ENCODE results near the gene JUNB.

The JUNB gene

GRCh38 chr19:12774588-12775555, 16.4 kb upstream of the JUNB start, which contains the start of gene HOOK2:
Gene HOOK2 (minus strand): TSS chr19:12775552. CDS start chr19:12775449, 103 bp downstream.
- DNase-seq = no peak

GRCh38 chr19:12777217-12778016, 13.9 kb upstream of the JUNB start:
- DNase-seq = peak; percentile 72

GRCh38 chr19:12778017-12778904, 13.0 kb upstream of the JUNB start:
- peak; percentile 34 for DNase-seq

GRCh38 chr19:12778905-12779161, 12.5 kb upstream of the JUNB start:
- no peak for DNase-seq

- DNase-seq = no peak
Observed at GRCh38 chr19:12779162-12779993, 11.9 kb upstream of the JUNB start.

- DNase-seq = no peak
Observed at GRCh38 chr19:12782174-12782423, 9.2 kb upstream of the JUNB start.

- DNase-seq = peak; percentile 86
Observed at GRCh38 chr19:12782424-12783290, 8.6 kb upstream of the JUNB start.

GRCh38 chr19:12783291-12783848, 7.9 kb upstream of the JUNB start:
- peak; percentile 58 for DNase-seq

- DNase-seq = no peak
Observed at GRCh38 chr19:12783849-12784393, 7.4 kb upstream of the JUNB start.

GRCh38 chr19:12784394-12784870, 6.9 kb upstream of the JUNB start:
- DNase-seq = no peak

GRCh38 chr19:12784871-12785430, 6.3 kb upstream of the JUNB start:
- no peak for DNase-seq

- no peak for DNase-seq
Observed at GRCh38 chr19:12785431-12786031, 5.8 kb upstream of the JUNB start.

GRCh38 chr19:12786141-12786870, 5.0 kb upstream of the JUNB start:
- DNase-seq = no peak

GRCh38 chr19:12786952-12787351, 4.3 kb upstream of the JUNB start:
- DNase-seq = no peak

- no peak for DNase-seq
Observed at GRCh38 chr19:12787458-12787857, 3.8 kb upstream of the JUNB start.

- DNase-seq = no peak
Observed at GRCh38 chr19:12788042-12788681, 3.1 kb upstream of the JUNB start.

GRCh38 chr19:12788682-12789097, 2.6 kb upstream of the JUNB start:
- peak; percentile 43 for DNase-seq
